PFSK-1 (cell line): ENCODE measurements around the gene GOLGA6L7.

Source experiments
- FOXP2 ChIP-seq: optimal IDR thresholded peaks from 2 replicates; pipeline ENCODE3; 2011; ENCODE audit warnings: borderline replicate concordance, control low read depth, inconsistent platforms; ENCODE audit not compliant: insufficient read depth; ENCODE audit errors: extremely low read length, extremely low read depth
- POLR2AphosphoS5 ChIP-seq: IDR thresholded peaks from 2 replicates; pipeline ENCODE4 v1.6.1; 2012; ENCODE audit warnings: low read depth, mild to moderate bottlenecking, control low read depth, low read length, moderate library complexity
- REST ChIP-seq, 2 experiments: IDR thresholded peaks; 2 replicates each; pipeline versions ENCODE4 v1.6.1 to v1.8.0; 2011 to 2012; ENCODE audit warnings: low read depth in 2 of 2, low read length in 2 of 2, control low read depth in 1 of 2, inconsistent platforms in 1 of 2, mild to moderate bottlenecking in 1 of 2, moderate library complexity in 1 of 2; ENCODE audit not compliant: insufficient read depth in 1 of 2
- SIN3A ChIP-seq: IDR thresholded peaks from 2 replicates; pipeline ENCODE4 v1.6.1; 2012; ENCODE audit warnings: mild to moderate bottlenecking, low read length, moderate library complexity, borderline replicate concordance; ENCODE audit not compliant: insufficient read depth
- TAF1 ChIP-seq: IDR thresholded peaks from 2 replicates; pipeline ENCODE4 v1.6.1; 2012; ENCODE audit warnings: low read length, control low read depth, borderline replicate concordance; ENCODE audit not compliant: insufficient read depth

GOLGA6L7 gene

GRCh38 chr15:28876131-28876844, 27.8 kb upstream of the GOLGA6L7 start:
- no peak for TF ChIP-seq SIN3A
- no peak for TF ChIP-seq REST (IDR thresholded peaks at IDR 0.05; ENCODE audit: insufficient read depth in 1 of 2, low read depth in 2 of 2, low read length in 2 of 2)
- no peak for TF ChIP-seq FOXP2
- TF ChIP-seq TAF1: no peak
- TF ChIP-seq POLR2AphosphoS5: no peak

GRCh38 chr15:28875461-28876000, 27.1 kb upstream of the GOLGA6L7 start:
- TF ChIP-seq SIN3A: no peak
- no peak for TF ChIP-seq TAF1
- no peak for TF ChIP-seq REST (IDR thresholded peaks at IDR 0.05; ENCODE audit: insufficient read depth in 1 of 2, low read depth in 2 of 2, low read length in 2 of 2)
- TF ChIP-seq POLR2AphosphoS5: no peak
- TF ChIP-seq FOXP2: no peak

- TF ChIP-seq FOXP2: no peak
- no peak for TF ChIP-seq REST (IDR thresholded peaks at IDR 0.05; ENCODE audit: insufficient read depth in 1 of 2, low read depth in 2 of 2, low read length in 2 of 2)
- no peak for TF ChIP-seq POLR2AphosphoS5
- no peak for TF ChIP-seq SIN3A
- no peak for TF ChIP-seq TAF1
Observed at GRCh38 chr15:28873585-28874190, 25.2 kb upstream of the GOLGA6L7 start.

GRCh38 chr15:28873006-28873405, 24.6 kb upstream of the GOLGA6L7 start:
- no peak for TF ChIP-seq FOXP2

- no peak for TF ChIP-seq REST (IDR thresholded peaks at IDR 0.05; ENCODE audit: insufficient read depth in 1 of 2, low read depth in 2 of 2, low read length in 2 of 2)
Observed at GRCh38 chr15:28871168-28871567, 22.7 kb upstream of the GOLGA6L7 start.
